GM13977 (cell line): ENCODE results near the gene RAB23.

Experiments
- DNase-seq: peaks from one replicate; pipeline ENCODE4 v3.0.0; 2012; ENCODE audit warnings: low spot score
- in situ Hi-C: fragments of 300-500 bp; cut with MboI; formaldehyde crosslinking; loops from one replicate; pipeline ENCODE4 v1.12.0; 2022; ENCODE audit warnings: low sequenced_read_pairs, low pct_unique_long_range_greater_than_20kb, mixed read lengths, inconsistent platforms; ENCODE audit not compliant: unreplicated experiment
- TF ChIP-seq, protein P1 (sequence below): IDR thresholded peaks from 2 replicates; pipeline ENCODE4 v1.5.1; 2012; ENCODE audit warnings: mild to moderate bottlenecking, control low read depth; ENCODE audit not compliant: insufficient read depth; ENCODE audit errors: extremely low read depth, missing control alignments

RAB23 gene

GRCh38 chr6:57195457-57195856, 26.6 kb downstream of the RAB23 start:
- TF ChIP-seq, protein P1, sequence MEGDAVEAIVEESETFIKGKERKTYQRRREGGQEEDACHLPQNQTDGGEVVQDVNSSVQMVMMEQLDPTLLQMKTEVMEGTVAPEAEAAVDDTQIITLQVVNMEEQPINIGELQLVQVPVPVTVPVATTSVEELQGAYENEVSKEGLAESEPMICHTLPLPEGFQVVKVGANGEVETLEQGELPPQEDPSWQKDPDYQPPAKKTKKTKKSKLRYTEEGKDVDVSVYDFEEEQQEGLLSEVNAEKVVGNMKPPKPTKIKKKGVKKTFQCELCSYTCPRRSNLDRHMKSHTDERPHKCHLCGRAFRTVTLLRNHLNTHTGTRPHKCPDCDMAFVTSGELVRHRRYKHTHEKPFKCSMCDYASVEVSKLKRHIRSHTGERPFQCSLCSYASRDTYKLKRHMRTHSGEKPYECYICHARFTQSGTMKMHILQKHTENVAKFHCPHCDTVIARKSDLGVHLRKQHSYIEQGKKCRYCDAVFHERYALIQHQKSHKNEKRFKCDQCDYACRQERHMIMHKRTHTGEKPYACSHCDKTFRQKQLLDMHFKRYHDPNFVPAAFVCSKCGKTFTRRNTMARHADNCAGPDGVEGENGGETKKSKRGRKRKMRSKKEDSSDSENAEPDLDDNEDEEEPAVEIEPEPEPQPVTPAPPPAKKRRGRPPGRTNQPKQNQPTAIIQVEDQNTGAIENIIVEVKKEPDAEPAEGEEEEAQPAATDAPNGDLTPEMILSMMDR: no peak
- in situ Hi-C loops: no loop called here
- DNase-seq: no peak

DNA sequence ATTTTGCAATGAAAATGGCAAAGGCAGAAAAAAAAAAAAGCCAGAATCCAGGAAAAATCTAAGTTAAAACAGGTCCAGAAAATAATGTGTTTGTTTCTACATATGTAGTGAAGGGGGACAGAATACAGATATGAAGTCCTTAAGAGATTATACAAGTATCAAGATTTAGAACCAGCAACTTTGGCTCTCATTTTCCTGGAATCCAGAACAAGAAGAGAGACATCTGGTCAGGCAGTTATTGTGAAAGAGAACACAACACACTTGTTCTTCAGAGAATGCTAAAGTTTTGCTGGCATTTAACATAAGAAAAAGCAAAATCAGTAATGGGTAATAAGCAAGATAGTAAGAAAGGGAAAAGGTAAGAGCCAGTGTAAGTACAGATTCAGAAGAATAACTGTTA, 28.9 kb downstream of the RAB23 start:
- DNase-seq: no peak
- in situ Hi-C loops: no loop called here
- TF ChIP-seq, protein P1: no peak

- DNase-seq: no peak
- TF ChIP-seq, protein P1: peak; percentile 24
- in situ Hi-C loops: no loop called here
Observed at GRCh38 chr6:57190140-57190539, 32.0 kb downstream of the RAB23 start.

DNA sequence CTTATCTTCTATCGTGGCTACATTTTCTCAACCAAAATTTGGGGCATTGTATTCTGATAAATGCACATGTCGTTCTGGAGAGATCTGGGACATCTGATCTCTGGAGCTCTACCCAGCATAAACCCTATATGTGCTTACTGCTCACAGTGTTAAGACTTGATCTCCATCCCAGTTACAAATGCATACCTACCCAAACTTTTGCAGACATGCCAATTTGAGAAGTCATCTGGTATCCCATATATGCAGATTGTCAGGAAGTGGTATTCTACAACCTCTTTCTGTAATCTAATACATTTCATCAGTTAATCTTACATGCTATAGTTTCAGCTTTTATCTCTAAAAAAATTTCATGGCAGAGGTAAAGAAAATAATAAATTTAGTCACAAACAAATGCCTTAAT, 38.8 kb downstream of the RAB23 start:
- in situ Hi-C loops: no loop called here
- DNase-seq: no peak
- TF ChIP-seq, protein P1: no peak

- TF ChIP-seq, protein P1: no peak
- DNase-seq: no peak
- in situ Hi-C loops: no loop called here
Observed at GRCh38 chr6:57182017-57182432, 40.1 kb downstream of the RAB23 start.

- TF ChIP-seq, protein P1: no peak
- no peak for DNase-seq
- in situ Hi-C loops: no loop called here
Observed at GRCh38 chr6:57180596-57180995, 41.5 kb downstream of the RAB23 start.
